ENCODE measurements around the gene CALD1. TPM values are rescaled to one million over a fixed set of nuclear protein-coding genes. Genes with fewer than 3 reads are reported as not detected.

CALD1 gene
- total and polyA plus RNA-seq, 8 donors, result 137 to 248 (median 224) TPM

GRCh38 chr7:134908289-134908688 lies 128.9 kb downstream of the CALD1 start:
- no peak overlapping the region for H3K4me3 ChIP-seq
- no peaks in the 10 kb centered on the region for H3K4me1 ChIP-seq
- no peak for TF ChIP-seq CTCF (IDR thresholded peaks at IDR 0.05)
- intact Hi-C loops (cut with DNase I), result no loop called here
- no peaks in the 10 kb centered on the region for H3K27me3 ChIP-seq
- H3K27ac ChIP-seq, result no peak overlapping the region
- H3K9me3 ChIP-seq, result no peaks in the 10 kb centered on the region
- DNase-seq, result no peak
- no peak for ATAC-seq
- no peaks in the 10 kb centered on the region for H3K36me3 ChIP-seq

GRCh38 chr7:134910214-134910890 lies 130.9 kb downstream of the CALD1 start:
- intact Hi-C loops (cut with DNase I), result no loop called here
- no peak overlapping the region for H3K4me3 ChIP-seq
- no peak for ATAC-seq

GRCh38 chr7:134910968-134911367 lies 131.5 kb downstream of the CALD1 start:
- TF ChIP-seq CTCF (IDR thresholded peaks at IDR 0.05), result no peak
- H3K4me1 ChIP-seq, result no peaks in the 10 kb centered on the region
- intact Hi-C loops (cut with DNase I), result no loop called here
- H3K36me3 ChIP-seq, result no peaks in the 10 kb centered on the region
- ATAC-seq (no peak), DNase-seq (no peak)
- H3K4me3 ChIP-seq, result no peak overlapping the region
- no peaks in the 10 kb centered on the region for H3K9me3 ChIP-seq
- no peak overlapping the region for H3K27ac ChIP-seq
- H3K27me3 ChIP-seq, result no peaks in the 10 kb centered on the region

More at GRCh38 chr7:134910214-134910890, 130.9 kb downstream of the CALD1 start:
- no peaks in the 10 kb centered on the region for H3K9me3 ChIP-seq
- no peaks in the 10 kb centered on the region for H3K27me3 ChIP-seq
- H3K36me3 ChIP-seq, result no peaks in the 10 kb centered on the region
- no peaks in the 10 kb centered on the region for H3K4me1 ChIP-seq
- no peak overlapping the region for H3K27ac ChIP-seq
- TF ChIP-seq CTCF (IDR thresholded peaks at IDR 0.05), result no peak
- DNase-seq, result no peak

- Histone ChIP-seq H3K4me1 (no peaks in the 10 kb centered on the region), H3K36me3 (no peaks in the 10 kb centered on the region), H3K27me3 (no peaks in the 10 kb centered on the region), H3K27ac (no peak overlapping the region), H3K4me3 (no peak overlapping the region), H3K9me3 (no peaks in the 10 kb centered on the region)
- no peak for ATAC-seq
- no peak for DNase-seq
- TF ChIP-seq CTCF (IDR thresholded peaks at IDR 0.05), result no peak
- intact Hi-C loops (cut with DNase I), result no loop called here
These were observed 136.9 kb downstream of the CALD1 start for GRCh38 chr7:134916171-134916883.

GRCh38 chr7:134919240-134919641 lies 139.8 kb downstream of the CALD1 start:
- H3K4me3 ChIP-seq, result no peak overlapping the region
- H3K9me3 ChIP-seq, result peaks cover 0 to under 1% of the 10 kb centered on the region in 2 donors
- H3K4me1 ChIP-seq, result no peaks in the 10 kb centered on the region
- TF ChIP-seq CTCF (IDR thresholded peaks at IDR 0.05), result no peak
- intact Hi-C loops (cut with DNase I), result no loop called here
- no peak for ATAC-seq
- H3K36me3 ChIP-seq, result no peaks in the 10 kb centered on the region
- no peaks in the 10 kb centered on the region for H3K27me3 ChIP-seq
- DNase-seq, result no peak
- H3K27ac ChIP-seq, result peak overlapping the region in 1 of 2 donors; percentile 44

Data from left lung (tissue), 10 donors.